GM23338 (cell line): ENCODE measurements around the gene PIM3. TPM values are rescaled to one million over a fixed set of nuclear protein-coding genes. Genes with fewer than 3 reads are reported as not detected.

Source experiments
- CREB1 ChIP-seq: fragments of 250-450 bp; sonication (Bioruptor Pico); IDR thresholded peaks from 2 replicates; pipeline ENCODE4 v1.5.0; 2020; ENCODE audit warnings: low read depth, mild to moderate bottlenecking, moderate library complexity
- EZH2 ChIP-seq: fragments of 200-600 bp; sonication (generic); IDR thresholded peaks from one replicate; pipeline ENCODE4 v1.8.0; 2017; ENCODE audit warnings: antibody characterized with exemption, mild to moderate bottlenecking, low read depth; ENCODE audit not compliant: unreplicated experiment
- EZH2phosphoT487 ChIP-seq: fragments of 200-600 bp; sonication (generic); IDR thresholded peaks from one replicate; pipeline ENCODE4 v1.8.1; 2018; ENCODE audit warnings: antibody characterized with exemption; ENCODE audit not compliant: unreplicated experiment
- POLR2AphosphoS5 ChIP-seq: IDR thresholded peaks from 2 replicates; pipeline ENCODE4 v1.6.1; 2016; ENCODE audit warnings: antibody characterized with exemption, low read depth
- ZNF114 ChIP-seq: fragments of 250-450 bp; sonication (Bioruptor Pico); IDR thresholded peaks from 2 replicates; pipeline ENCODE4 v1.5.0; 2020; ENCODE audit warnings: mild to moderate bottlenecking, moderate library complexity
- ZNF331 ChIP-seq: fragments of 250-450 bp; sonication (Bioruptor Pico); IDR thresholded peaks from 2 replicates; pipeline ENCODE4 v1.5.0; 2020; ENCODE audit warnings: low read depth, mild to moderate bottlenecking, moderate library complexity
- polyA plus RNA-seq: library from polyadenylated mRNA; unstranded; fragments of >200 nt; fragmentation: Nextera tagmentation; extraction: Ambion mirVana; gene quantifications from 2 replicates; pipeline ENCODE4 v1.2.1, GENCODE V29; 2016
- total RNA-seq: library from RNA; depleted of rRNA; stranded (reverse); fragments of >200 nt; shearing (Covaris generic); gene quantifications from 2 replicates; pipeline ENCODE4 v1.2.3, GENCODE V29; 2014
- TF ChIP-seq, protein P1 (sequence below): fragments of 250-450 bp; sonication (Bioruptor Pico); IDR thresholded peaks from 2 replicates; pipeline ENCODE4 v1.5.0; 2020; ENCODE audit warnings: mild to moderate bottlenecking, moderate library complexity
- TF ChIP-seq, protein P2 (sequence below): IDR thresholded peaks from 2 replicates; pipeline ENCODE4 v1.6.1; 2016; ENCODE audit warnings: antibody characterized with exemption
- TF ChIP-seq, protein P3 (sequence below), 2 experiments: fragments of 200-600 bp in 1 of 2; sonication (generic) in 1 of 2; conservative IDR thresholded peaks; 2 replicates each; pipeline versions ENCODE4 v1.5.1 to v1.6.1; 2016 to 2017; ENCODE audit warnings: antibody characterized with exemption in 2 of 2, low read depth in 2 of 2, mild to moderate bottlenecking in 2 of 2, moderate library complexity in 1 of 2

PIM3 gene
- total and polyA plus RNA-seq, 2 experiments from 2014 or later = 17.7 to 37.3 TPM

DNA sequence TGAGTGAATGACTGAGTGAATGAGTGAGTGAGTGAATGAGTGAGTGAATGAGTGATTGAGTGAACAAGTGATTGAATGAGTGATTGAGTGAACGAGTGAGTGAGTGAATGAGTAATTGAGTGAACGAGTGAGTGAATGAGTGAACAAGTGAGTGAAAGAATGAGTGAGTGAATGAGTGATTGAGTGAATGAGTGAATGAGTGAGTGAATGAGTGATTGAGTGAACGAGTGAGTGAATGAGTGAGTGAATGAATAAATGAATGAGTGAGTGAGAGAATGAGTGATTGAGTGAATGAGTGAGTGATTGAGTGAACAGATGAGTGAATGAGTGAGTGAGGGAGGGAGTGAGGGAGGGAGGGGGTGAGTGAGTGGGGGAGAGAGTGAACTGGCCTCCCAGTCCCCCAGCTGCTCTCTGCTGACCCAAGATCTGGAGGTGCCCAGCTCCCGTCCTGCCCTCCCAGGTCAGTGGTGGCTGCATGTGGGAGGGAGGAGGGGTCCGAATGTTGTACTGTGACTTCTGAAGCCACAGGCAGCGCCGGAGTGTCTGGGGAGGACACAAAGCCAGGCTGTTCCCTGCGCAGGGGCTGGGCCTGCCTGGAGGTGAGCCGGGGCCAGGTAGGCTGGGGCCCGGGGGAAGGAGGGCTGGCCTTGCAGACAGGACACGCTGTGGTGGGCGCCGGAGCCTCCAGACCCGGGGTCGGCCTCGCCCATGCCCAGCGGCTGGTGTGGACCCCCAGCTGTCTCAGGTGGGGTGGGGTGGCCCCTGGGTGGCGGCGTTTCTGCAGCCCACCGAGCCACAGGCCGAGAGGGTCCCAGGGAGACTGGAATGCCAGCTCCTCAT, 17.8 kb upstream of the PIM3 start (continued):
- TF ChIP-seq, protein P1, sequence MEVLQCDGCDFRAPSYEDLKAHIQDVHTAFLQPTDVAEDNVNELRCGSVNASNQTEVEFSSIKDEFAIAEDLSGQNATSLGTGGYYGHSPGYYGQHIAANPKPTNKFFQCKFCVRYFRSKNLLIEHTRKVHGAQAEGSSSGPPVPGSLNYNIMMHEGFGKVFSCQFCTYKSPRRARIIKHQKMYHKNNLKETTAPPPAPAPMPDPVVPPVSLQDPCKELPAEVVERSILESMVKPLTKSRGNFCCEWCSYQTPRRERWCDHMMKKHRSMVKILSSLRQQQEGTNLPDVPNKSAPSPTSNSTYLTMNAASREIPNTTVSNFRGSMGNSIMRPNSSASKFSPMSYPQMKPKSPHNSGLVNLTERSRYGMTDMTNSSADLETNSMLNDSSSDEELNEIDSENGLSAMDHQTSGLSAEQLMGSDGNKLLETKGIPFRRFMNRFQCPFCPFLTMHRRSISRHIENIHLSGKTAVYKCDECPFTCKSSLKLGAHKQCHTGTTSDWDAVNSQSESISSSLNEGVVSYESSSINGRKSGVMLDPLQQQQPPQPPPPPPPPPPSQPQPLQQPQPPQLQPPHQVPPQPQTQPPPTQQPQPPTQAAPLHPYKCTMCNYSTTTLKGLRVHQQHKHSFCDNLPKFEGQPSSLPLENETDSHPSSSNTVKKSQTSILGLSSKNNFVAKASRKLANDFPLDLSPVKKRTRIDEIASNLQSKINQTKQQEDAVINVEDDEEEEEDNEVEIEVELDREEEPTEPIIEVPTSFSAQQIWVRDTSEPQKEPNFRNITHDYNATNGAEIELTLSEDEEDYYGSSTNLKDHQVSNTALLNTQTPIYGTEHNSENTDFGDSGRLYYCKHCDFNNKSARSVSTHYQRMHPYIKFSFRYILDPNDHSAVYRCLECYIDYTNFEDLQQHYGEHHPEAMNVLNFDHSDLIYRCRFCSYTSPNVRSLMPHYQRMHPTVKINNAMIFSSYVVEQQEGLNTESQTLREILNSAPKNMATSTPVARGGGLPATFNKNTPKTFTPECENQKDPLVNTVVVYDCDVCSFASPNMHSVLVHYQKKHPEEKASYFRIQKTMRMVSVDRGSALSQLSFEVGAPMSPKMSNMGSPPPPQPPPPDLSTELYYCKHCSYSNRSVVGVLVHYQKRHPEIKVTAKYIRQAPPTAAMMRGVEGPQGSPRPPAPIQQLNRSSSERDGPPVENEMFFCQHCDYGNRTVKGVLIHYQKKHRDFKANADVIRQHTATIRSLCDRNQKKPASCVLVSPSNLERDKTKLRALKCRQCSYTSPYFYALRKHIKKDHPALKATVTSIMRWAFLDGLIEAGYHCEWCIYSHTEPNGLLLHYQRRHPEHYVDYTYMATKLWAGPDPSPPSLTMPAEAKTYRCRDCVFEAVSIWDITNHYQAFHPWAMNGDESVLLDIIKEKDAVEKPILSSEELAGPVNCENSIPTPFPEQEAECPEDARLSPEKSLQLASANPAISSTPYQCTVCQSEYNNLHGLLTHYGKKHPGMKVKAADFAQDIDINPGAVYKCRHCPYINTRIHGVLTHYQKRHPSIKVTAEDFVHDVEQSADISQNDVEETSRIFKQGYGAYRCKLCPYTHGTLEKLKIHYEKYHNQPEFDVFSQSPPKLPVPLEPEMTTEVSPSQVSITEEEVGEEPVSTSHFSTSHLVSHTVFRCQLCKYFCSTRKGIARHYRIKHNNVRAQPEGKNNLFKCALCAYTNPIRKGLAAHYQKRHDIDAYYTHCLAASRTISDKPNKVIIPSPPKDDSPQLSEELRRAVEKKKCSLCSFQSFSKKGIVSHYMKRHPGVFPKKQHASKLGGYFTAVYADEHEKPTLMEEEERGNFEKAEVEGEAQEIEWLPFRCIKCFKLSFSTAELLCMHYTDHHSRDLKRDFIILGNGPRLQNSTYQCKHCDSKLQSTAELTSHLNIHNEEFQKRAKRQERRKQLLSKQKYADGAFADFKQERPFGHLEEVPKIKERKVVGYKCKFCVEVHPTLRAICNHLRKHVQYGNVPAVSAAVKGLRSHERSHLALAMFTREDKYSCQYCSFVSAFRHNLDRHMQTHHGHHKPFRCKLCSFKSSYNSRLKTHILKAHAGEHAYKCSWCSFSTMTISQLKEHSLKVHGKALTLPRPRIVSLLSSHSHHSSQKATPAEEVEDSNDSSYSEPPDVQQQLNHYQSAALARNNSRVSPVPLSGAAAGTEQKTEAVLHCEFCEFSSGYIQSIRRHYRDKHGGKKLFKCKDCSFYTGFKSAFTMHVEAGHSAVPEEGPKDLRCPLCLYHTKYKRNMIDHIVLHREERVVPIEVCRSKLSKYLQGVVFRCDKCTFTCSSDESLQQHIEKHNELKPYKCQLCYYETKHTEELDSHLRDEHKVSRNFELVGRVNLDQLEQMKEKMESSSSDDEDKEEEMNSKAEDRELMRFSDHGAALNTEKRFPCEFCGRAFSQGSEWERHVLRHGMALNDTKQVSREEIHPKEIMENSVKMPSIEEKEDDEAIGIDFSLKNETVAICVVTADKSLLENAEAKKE (CRISPR knock-in tag) = no peak
- TF ChIP-seq, protein P2, sequence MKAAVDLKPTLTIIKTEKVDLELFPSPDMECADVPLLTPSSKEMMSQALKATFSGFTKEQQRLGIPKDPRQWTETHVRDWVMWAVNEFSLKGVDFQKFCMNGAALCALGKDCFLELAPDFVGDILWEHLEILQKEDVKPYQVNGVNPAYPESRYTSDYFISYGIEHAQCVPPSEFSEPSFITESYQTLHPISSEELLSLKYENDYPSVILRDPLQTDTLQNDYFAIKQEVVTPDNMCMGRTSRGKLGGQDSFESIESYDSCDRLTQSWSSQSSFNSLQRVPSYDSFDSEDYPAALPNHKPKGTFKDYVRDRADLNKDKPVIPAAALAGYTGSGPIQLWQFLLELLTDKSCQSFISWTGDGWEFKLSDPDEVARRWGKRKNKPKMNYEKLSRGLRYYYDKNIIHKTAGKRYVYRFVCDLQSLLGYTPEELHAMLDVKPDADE = no peak
- TF ChIP-seq ZNF114 (CRISPR knock-in tag) (no peak), POLR2AphosphoS5 (no peak), ZNF331 (CRISPR knock-in tag) (no peak), EZH2phosphoT487 (no peak), EZH2 (no peak), CREB1 (CRISPR knock-in tag) (no peak)
- TF ChIP-seq, protein P3, sequence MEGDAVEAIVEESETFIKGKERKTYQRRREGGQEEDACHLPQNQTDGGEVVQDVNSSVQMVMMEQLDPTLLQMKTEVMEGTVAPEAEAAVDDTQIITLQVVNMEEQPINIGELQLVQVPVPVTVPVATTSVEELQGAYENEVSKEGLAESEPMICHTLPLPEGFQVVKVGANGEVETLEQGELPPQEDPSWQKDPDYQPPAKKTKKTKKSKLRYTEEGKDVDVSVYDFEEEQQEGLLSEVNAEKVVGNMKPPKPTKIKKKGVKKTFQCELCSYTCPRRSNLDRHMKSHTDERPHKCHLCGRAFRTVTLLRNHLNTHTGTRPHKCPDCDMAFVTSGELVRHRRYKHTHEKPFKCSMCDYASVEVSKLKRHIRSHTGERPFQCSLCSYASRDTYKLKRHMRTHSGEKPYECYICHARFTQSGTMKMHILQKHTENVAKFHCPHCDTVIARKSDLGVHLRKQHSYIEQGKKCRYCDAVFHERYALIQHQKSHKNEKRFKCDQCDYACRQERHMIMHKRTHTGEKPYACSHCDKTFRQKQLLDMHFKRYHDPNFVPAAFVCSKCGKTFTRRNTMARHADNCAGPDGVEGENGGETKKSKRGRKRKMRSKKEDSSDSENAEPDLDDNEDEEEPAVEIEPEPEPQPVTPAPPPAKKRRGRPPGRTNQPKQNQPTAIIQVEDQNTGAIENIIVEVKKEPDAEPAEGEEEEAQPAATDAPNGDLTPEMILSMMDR (conservative IDR thresholded peaks at IDR 0.05; ENCODE audit: low read depth in 2 of 2) = no peak
